GM19438 (cell line): ENCODE measurements around the gene EZR.
A peak's percentile ranks its signal among the peaks of the same experiment; 100 is the strongest.

Experiments
- ATAC-seq: cut with Tn5 transposase; IDR thresholded peaks from one replicate; pipeline ENCODE4 v1.9.1; 2021; ENCODE audit warnings: low read depth; ENCODE audit not compliant: unreplicated experiment

EZR gene

GRCh38 chr6:158819213-158819976 lies at the start of gene EZR:
Gene EZR, minus strand, starts transcription at chr6:158819368. Its CDS starts 1,275 bp downstream, at chr6:158818093.
- ATAC-seq, result peak; percentile 44

- ATAC-seq, result no peak
Observed at GRCh38 chr6:158868122-158868480, 48.9 kb upstream of the EZR start.

GRCh38 chr6:158867381-158868121 lies 48.4 kb upstream of the EZR start:
- ATAC-seq, result no peak

- ATAC-seq, result no peak
Observed at GRCh38 chr6:158865769-158866168, 46.6 kb upstream of the EZR start.

GRCh38 chr6:158863646-158864045 lies 44.5 kb upstream of the EZR start:
- ATAC-seq, result no peak

- no peak for ATAC-seq
Observed at GRCh38 chr6:158861686-158862381, 42.7 kb upstream of the EZR start.

GRCh38 chr6:158860279-158860865 lies 41.2 kb upstream of the EZR start:
- ATAC-seq, result no peak

GRCh38 chr6:158856261-158856660 lies 37.1 kb upstream of the EZR start:
- ATAC-seq, result no peak

- no peak for ATAC-seq
Observed at GRCh38 chr6:158854214-158855101, 35.3 kb upstream of the EZR start.

- ATAC-seq, result no peak
Observed at GRCh38 chr6:158853880-158854213, 34.7 kb upstream of the EZR start.

- peak; percentile 94 for ATAC-seq
Observed at GRCh38 chr6:158853072-158853879, 34.1 kb upstream of the EZR start.

GRCh38 chr6:158852312-158853071 lies 33.3 kb upstream of the EZR start:
- no peak for ATAC-seq

GRCh38 chr6:158850807-158851115 lies 31.6 kb upstream of the EZR start:
- ATAC-seq, result no peak

GRCh38 chr6:158849899-158850806 lies 31.0 kb upstream of the EZR start:
- ATAC-seq, result no peak

GRCh38 chr6:158848490-158848895 lies 29.3 kb upstream of the EZR start:
- ATAC-seq, result no peak

GRCh38 chr6:158847786-158848185 lies 28.6 kb upstream of the EZR start:
- ATAC-seq, result no peak

- no peak for ATAC-seq
Observed at GRCh38 chr6:158847012-158847529, 27.9 kb upstream of the EZR start.
